Astrocyte of the spinal cord (primary cell): Measurements from ENCODE around the gene CTNNB1.
A peak's percentile ranks its signal among the peaks of the same experiment; 100 is the strongest.

Experiments
- DNase-seq: peaks from one replicate; pipeline ENCODE4 v3.0.0; 2011; ENCODE audit warnings: low read depth, low spot score
- H3K4me3 ChIP-seq: 2 replicates; pipeline ENCODE4 v1.5.1; 2011; ENCODE audit warnings: low read depth, mild to moderate bottlenecking, low read length, moderate library complexity
- CTCF ChIP-seq: IDR thresholded peaks from 2 replicates; pipeline ENCODE4 v1.5.1; 2012; ENCODE audit warnings: low read depth, mild to moderate bottlenecking, low read length, inconsistent platforms
- in situ Hi-C: cut with HindIII; loops from 2 replicates; pipeline ENCODE4 v1.10.0; 2017; ENCODE audit warnings: low sequenced_read_pairs

CTNNB1 gene

GRCh38 chr3:41222012-41222411, 22.7 kb downstream of the CTNNB1 start:
- no peak overlapping the region for H3K4me3 ChIP-seq
- no peak for TF ChIP-seq CTCF
- no peak for DNase-seq
- in situ Hi-C loops, result no loop called here

GRCh38 chr3:41222501-41222900, 23.2 kb downstream of the CTNNB1 start:
- in situ Hi-C loops, result no loop called here
- DNase-seq, result no peak

GRCh38 chr3:41223078-41223477, 23.8 kb downstream of the CTNNB1 start:
- DNase-seq, result no peak
- in situ Hi-C loops, result no loop called here
- no peak for TF ChIP-seq CTCF
- H3K4me3 ChIP-seq, result no peak overlapping the region

More at GRCh38 chr3:41222501-41222900, 23.2 kb downstream of the CTNNB1 start:
- no peak for TF ChIP-seq CTCF
- H3K4me3 ChIP-seq, result no peak overlapping the region

- DNase-seq, result no peak
- no peak for TF ChIP-seq CTCF
- no peak overlapping the region for H3K4me3 ChIP-seq
- in situ Hi-C loops, result no loop called here
Observed at GRCh38 chr3:41223691-41224090, 24.4 kb downstream of the CTNNB1 start.

- in situ Hi-C loops, result no loop called here
- H3K4me3 ChIP-seq, result no peak overlapping the region
- peak; percentile 81 for DNase-seq
- TF ChIP-seq CTCF, result no peak
Observed at GRCh38 chr3:41224120-41224806, 25.0 kb downstream of the CTNNB1 start.

GRCh38 chr3:41234823-41235721, 35.8 kb downstream of the CTNNB1 start:
- in situ Hi-C loops, result loop anchor here (25.0 kb wide), 1 partner anchor 648 kb away; no protein-coding TSS in a partner anchor
- H3K4me3 ChIP-seq, result no peak overlapping the region
- TF ChIP-seq CTCF, result no peak
- DNase-seq, result peak; percentile 80
